HG03439 (cell line): ENCODE measurements around the gene ZCCHC24.

Source experiments
- ATAC-seq: cut with Tn5 transposase; IDR thresholded peaks from one replicate; pipeline ENCODE4 v1.9.1; 2021; ENCODE audit warnings: mild to moderate bottlenecking, moderate library complexity; ENCODE audit not compliant: unreplicated experiment

The ZCCHC24 gene

GRCh38 chr10:79473496-79474095 is 28.2 kb upstream of the ZCCHC24 start:
- no peak for ATAC-seq

- ATAC-seq: no peak
These were observed 27.5 kb upstream of the ZCCHC24 start for GRCh38 chr10:79472951-79473350.

- ATAC-seq: no peak
These were observed 27.0 kb upstream of the ZCCHC24 start for GRCh38 chr10:79472449-79472848.

GRCh38 chr10:79471776-79472175 is 26.4 kb upstream of the ZCCHC24 start:
- no peak for ATAC-seq

- no peak for ATAC-seq
These were observed 24.7 kb upstream of the ZCCHC24 start for GRCh38 chr10:79470096-79470495.

GRCh38 chr10:79468841-79469585 is 23.6 kb upstream of the ZCCHC24 start:
- ATAC-seq: no peak

- ATAC-seq: no peak
These were observed 22.7 kb upstream of the ZCCHC24 start for GRCh38 chr10:79468015-79468560.

- ATAC-seq: no peak
These were observed 19.9 kb upstream of the ZCCHC24 start for GRCh38 chr10:79465341-79465740.

- no peak for ATAC-seq
These were observed 18.4 kb upstream of the ZCCHC24 start for GRCh38 chr10:79463578-79464496.

GRCh38 chr10:79460687-79461086 is 15.3 kb upstream of the ZCCHC24 start:
- no peak for ATAC-seq

GRCh38 chr10:79459243-79459642 is 13.8 kb upstream of the ZCCHC24 start:
- ATAC-seq: no peak

GRCh38 chr10:79458483-79458882 is 13.1 kb upstream of the ZCCHC24 start:
- ATAC-seq: no peak

GRCh38 chr10:79457256-79457785 is 11.9 kb upstream of the ZCCHC24 start:
- no peak for ATAC-seq

GRCh38 chr10:79454259-79454658 is 8.8 kb upstream of the ZCCHC24 start:
- no peak for ATAC-seq

- ATAC-seq: no peak
These were observed 8.0 kb upstream of the ZCCHC24 start for GRCh38 chr10:79453392-79453791.

GRCh38 chr10:79452174-79452611 is 6.8 kb upstream of the ZCCHC24 start:
- ATAC-seq: no peak

- ATAC-seq: no peak
These were observed 5.7 kb upstream of the ZCCHC24 start for GRCh38 chr10:79451046-79451699.

GRCh38 chr10:79449181-79450146 is 4.0 kb upstream of the ZCCHC24 start:
- no peak for ATAC-seq

- no peak for ATAC-seq
These were observed 3.3 kb upstream of the ZCCHC24 start for GRCh38 chr10:79448732-79449049.
